Measurements from ENCODE around the gene STMND1. TPM values are rescaled to one million over a fixed set of nuclear protein-coding genes. Genes with fewer than 3 reads are reported as not detected.

STMND1 gene
- total and polyA plus RNA-seq, 2 donors (not counting 1 experiment from before 2014, with no cell fraction given): 0.06 TPM; not detected in 1

DNA sequence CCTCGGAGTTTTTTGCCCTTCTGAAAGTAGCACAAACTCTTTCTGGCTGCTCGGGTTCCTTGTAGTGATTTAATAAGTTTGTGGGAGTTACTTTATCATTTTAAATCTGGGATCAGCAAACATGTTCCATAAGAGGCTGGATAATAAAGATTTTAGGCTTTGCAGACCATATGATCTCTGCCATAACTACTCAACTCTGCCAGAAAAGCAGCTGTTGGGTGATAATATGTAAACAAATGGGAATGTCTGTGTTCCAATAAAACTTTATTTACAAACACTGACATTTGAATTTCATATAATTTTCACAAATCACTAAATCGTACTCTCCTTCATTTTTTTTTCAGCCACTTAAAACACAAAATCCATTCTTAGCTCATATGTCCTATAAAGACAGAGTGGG is 3.9 kb upstream of the STMND1 start:
- no peak for DNase-seq (ENCODE audit: low read depth in 2 of 2)
- H3K9me3 ChIP-seq (ENCODE audit: control insufficient read depth, insufficient read depth, low read depth, low read length): no peaks in the 10 kb centered on the region
- H3K4me2 ChIP-seq (ENCODE audit: extremely low read depth, insufficient read depth, low read length): no peak overlapping the region
- no peak overlapping the region for H3K4me3 ChIP-seq (replicated peaks in 1 of 4; ENCODE audit: control extremely low read depth in 1 of 4, insufficient read depth in 1 of 4, low read depth in 3 of 4, low read length in 4 of 4)
- no peaks in the 10 kb centered on the region for H3K79me2 ChIP-seq (ENCODE audit: control insufficient read depth, insufficient read depth, low read length)
- peaks cover 11% of the 10 kb centered on the region for H3K27me3 ChIP-seq (ENCODE audit: control insufficient read depth, insufficient read depth, low read length)
- H3K4me1 ChIP-seq (ENCODE audit: control insufficient read depth, extremely low read depth, insufficient read depth, low read length): peaks cover 4% of the 10 kb centered on the region
- no peak overlapping the region for H3K9ac ChIP-seq (ENCODE audit: insufficient read depth, low read length)
- no peaks in the 10 kb centered on the region for H4K20me1 ChIP-seq (ENCODE audit: control insufficient read depth, extremely low read depth, insufficient read depth, low read length)
- H2AFZ ChIP-seq (ENCODE audit: low read length): no peak overlapping the region
- no peaks in the 10 kb centered on the region for H3K36me3 ChIP-seq (ENCODE audit: control insufficient read depth, insufficient read depth, low read length)
- TF ChIP-seq, protein P1, sequence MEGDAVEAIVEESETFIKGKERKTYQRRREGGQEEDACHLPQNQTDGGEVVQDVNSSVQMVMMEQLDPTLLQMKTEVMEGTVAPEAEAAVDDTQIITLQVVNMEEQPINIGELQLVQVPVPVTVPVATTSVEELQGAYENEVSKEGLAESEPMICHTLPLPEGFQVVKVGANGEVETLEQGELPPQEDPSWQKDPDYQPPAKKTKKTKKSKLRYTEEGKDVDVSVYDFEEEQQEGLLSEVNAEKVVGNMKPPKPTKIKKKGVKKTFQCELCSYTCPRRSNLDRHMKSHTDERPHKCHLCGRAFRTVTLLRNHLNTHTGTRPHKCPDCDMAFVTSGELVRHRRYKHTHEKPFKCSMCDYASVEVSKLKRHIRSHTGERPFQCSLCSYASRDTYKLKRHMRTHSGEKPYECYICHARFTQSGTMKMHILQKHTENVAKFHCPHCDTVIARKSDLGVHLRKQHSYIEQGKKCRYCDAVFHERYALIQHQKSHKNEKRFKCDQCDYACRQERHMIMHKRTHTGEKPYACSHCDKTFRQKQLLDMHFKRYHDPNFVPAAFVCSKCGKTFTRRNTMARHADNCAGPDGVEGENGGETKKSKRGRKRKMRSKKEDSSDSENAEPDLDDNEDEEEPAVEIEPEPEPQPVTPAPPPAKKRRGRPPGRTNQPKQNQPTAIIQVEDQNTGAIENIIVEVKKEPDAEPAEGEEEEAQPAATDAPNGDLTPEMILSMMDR (conservative IDR thresholded peaks at IDR 0.05 in 1 of 2, IDR thresholded peaks at IDR 0.05 in 1 of 2; ENCODE audit: low read depth in 1 of 2, low read length in 2 of 2): no peak
- no peak for TF ChIP-seq EZH2 (IDR thresholded peaks at IDR 0.05; ENCODE audit: low read length, missing control alignments)
- no peak overlapping the region for H3K27ac ChIP-seq (ENCODE audit: insufficient read depth, low read length)

DNA sequence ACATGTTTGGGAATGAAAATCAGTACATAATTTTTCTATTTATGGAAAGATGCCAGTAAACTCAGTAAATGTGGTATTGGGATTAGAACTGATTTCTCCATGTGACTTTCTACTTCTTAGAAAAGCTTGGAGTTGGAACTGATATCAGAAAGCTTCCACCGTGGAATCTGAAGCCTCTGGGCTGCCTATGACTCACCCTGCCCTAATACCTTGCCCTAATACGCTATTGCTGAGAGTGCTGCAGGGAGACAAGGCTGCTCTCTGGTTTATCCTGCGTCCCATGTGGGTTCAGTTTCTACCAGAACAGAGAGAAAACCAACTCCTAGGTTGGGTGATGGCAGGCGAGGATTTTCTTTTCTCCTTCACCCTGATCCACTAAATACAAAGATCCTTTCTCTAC is 3.3 kb upstream of the STMND1 start:
- H4K20me1 ChIP-seq (ENCODE audit: control insufficient read depth, extremely low read depth, insufficient read depth, low read length): no peaks in the 10 kb centered on the region
- TF ChIP-seq, protein P1 (conservative IDR thresholded peaks at IDR 0.05 in 1 of 2, IDR thresholded peaks at IDR 0.05 in 1 of 2; ENCODE audit: low read depth in 1 of 2, low read length in 2 of 2): no peak
- no peak for TF ChIP-seq EZH2 (IDR thresholded peaks at IDR 0.05; ENCODE audit: low read length, missing control alignments)
- no peak overlapping the region for H3K4me2 ChIP-seq (ENCODE audit: extremely low read depth, insufficient read depth, low read length)
- H3K79me2 ChIP-seq (ENCODE audit: control insufficient read depth, insufficient read depth, low read length): no peaks in the 10 kb centered on the region
- DNase-seq (ENCODE audit: low read depth in 2 of 2): peak; percentile 17 to 53
- peaks cover 4% of the 10 kb centered on the region for H3K4me1 ChIP-seq (ENCODE audit: control insufficient read depth, extremely low read depth, insufficient read depth, low read length)
- no peaks in the 10 kb centered on the region for H3K36me3 ChIP-seq (ENCODE audit: control insufficient read depth, insufficient read depth, low read length)
- no peaks in the 10 kb centered on the region for H3K9me3 ChIP-seq (ENCODE audit: control insufficient read depth, insufficient read depth, low read depth, low read length)
- H3K27ac ChIP-seq (ENCODE audit: insufficient read depth, low read length): no peak overlapping the region
- no peak overlapping the region for H2AFZ ChIP-seq (ENCODE audit: low read length)
- H3K9ac ChIP-seq (ENCODE audit: insufficient read depth, low read length): no peak overlapping the region
- H3K27me3 ChIP-seq (ENCODE audit: control insufficient read depth, insufficient read depth, low read length): peaks cover 11% of the 10 kb centered on the region
- H3K4me3 ChIP-seq (replicated peaks in 1 of 4; ENCODE audit: control extremely low read depth in 1 of 4, insufficient read depth in 1 of 4, low read depth in 3 of 4, low read length in 4 of 4): no peak overlapping the region

DNA sequence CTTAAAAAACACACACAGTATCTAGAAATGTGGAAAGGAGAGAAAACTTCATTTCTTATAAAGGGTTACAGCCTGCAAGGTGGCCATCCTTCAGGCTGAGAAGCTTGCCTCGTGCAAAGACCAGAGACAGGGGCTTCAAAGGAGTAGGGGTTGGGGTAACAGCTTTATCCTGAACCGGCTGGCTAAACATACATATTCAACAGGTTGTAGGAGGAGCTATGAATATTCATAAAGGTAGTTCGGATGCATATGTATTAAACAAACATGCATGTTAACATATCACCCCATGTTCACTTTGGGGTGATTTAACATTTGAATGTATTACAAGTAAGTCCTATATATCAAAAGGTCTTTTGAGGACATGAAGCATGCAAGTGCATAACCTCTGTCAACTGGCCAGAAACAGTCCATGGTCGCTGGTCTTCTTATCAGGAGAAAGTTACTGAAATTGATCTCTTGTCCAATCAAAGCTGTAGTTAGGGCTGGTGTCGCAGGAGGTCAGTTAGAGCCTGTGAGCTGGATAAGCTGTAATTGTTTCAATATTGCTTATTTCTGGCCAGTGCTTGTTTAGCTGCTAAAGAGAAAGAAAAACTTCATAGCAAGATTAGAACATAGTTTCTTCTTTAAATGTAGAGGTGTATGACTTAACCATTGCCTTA is 2.3 kb upstream of the STMND1 start:
- Histone ChIP-seq H3K9me3 (ENCODE audit: control insufficient read depth, insufficient read depth, low read depth, low read length) (no peaks in the 10 kb centered on the region), H3K79me2 (ENCODE audit: control insufficient read depth, insufficient read depth, low read length) (no peaks in the 10 kb centered on the region), H3K4me2 (ENCODE audit: extremely low read depth, insufficient read depth, low read length) (no peak overlapping the region), H2AFZ (ENCODE audit: low read length) (no peak overlapping the region), H4K20me1 (ENCODE audit: control insufficient read depth, extremely low read depth, insufficient read depth, low read length) (no peaks in the 10 kb centered on the region), H3K4me1 (ENCODE audit: control insufficient read depth, extremely low read depth, insufficient read depth, low read length) (peaks cover 4% of the 10 kb centered on the region), H3K27ac (ENCODE audit: insufficient read depth, low read length) (no peak overlapping the region), H3K4me3 (replicated peaks in 1 of 4; ENCODE audit: control extremely low read depth in 1 of 4, insufficient read depth in 1 of 4, low read depth in 3 of 4, low read length in 4 of 4) (no peak overlapping the region), H3K27me3 (ENCODE audit: control insufficient read depth, insufficient read depth, low read length) (peaks cover 11% of the 10 kb centered on the region), H3K36me3 (ENCODE audit: control insufficient read depth, insufficient read depth, low read length) (no peaks in the 10 kb centered on the region), H3K9ac (ENCODE audit: insufficient read depth, low read length) (no peak overlapping the region)
- TF ChIP-seq, protein P1 (conservative IDR thresholded peaks at IDR 0.05 in 1 of 2, IDR thresholded peaks at IDR 0.05 in 1 of 2; ENCODE audit: low read depth in 1 of 2, low read length in 2 of 2): no peak
- no peak for TF ChIP-seq EZH2 (IDR thresholded peaks at IDR 0.05; ENCODE audit: low read length, missing control alignments)
- DNase-seq (ENCODE audit: low read depth in 2 of 2): no peak

Data from fibroblast of lung (primary cell).